ENCODE measurements around the gene PAX5.

Gene PAX5

DNA sequence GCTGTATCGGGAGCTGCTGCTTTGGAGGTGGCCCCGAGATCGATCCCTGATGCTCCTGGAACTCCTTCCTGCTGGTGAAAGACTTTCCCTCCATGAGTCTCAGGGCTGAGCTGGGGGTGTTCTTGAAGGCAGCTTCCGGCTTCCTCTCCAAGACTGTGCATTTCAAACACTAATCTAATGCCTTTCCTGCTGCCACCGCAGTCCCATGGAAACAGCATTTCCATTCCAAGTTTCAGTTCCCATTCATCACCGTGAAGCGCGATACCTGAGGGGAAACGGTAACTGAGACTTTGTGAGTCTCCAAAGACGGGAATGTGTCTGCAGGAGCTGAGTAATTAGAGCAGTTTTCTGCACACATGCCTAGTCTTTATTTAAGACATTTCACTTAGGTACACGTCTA lies 230.1 kb downstream of the PAX5 start:
- no peak for DNase-seq (ENCODE audit: low spot score)

DNA sequence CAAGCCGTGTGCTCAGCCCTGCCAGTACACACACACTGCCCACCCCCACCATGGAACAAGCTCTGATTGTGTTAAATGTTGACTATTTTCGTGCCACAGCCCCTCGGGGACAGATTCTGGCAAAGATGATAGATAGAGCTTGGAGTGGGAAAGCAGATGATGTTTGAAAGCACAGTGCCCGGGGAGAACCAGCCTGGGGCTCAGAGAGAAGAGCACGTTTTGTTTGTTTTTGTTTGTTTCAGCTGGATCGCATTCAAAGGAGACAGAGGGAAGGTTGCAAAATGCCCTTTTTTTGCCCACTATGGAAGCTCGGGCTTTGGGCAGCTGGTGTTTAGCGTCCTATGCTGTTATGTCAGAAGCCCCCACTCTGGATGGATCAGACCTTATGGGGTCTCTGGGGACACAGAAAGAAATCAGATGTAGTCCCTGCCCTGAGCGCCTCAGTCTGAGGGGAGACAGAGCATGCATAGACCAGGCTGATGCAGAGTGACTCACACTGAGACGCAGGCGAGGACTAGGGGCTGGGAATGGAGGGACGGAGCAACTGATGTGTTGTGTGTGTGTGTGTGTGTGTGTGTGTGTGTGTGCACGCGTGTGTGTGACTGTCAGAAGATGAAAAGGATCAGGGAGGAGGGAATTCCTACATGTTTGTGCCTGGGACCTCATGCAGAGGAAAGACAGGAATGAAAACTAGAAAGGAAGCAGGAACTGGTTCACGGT lies 231.7 kb downstream of the PAX5 start:
- DNase-seq (ENCODE audit: low spot score) = no peak

DNA sequence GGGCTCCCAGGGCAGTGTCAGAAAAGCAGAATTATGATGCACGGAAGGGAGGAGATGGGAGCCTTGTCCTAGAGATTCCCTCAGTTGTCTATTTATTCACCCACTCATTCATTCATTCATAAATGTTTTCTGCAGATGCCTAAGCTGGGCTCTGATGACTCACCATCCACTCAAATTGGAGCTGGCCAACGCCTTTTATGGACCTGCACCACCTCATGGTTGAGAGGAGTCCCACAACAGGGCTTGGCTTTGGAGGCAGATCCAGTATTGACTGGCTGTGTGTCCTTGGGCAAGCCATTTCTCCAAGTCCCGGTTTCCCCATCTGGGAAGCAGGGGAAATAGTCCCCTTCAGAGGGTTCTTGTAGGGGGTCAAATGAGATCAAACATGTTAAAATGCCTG lies 233.6 kb downstream of the PAX5 start:
- DNase-seq (ENCODE audit: low spot score) = no peak

DNA sequence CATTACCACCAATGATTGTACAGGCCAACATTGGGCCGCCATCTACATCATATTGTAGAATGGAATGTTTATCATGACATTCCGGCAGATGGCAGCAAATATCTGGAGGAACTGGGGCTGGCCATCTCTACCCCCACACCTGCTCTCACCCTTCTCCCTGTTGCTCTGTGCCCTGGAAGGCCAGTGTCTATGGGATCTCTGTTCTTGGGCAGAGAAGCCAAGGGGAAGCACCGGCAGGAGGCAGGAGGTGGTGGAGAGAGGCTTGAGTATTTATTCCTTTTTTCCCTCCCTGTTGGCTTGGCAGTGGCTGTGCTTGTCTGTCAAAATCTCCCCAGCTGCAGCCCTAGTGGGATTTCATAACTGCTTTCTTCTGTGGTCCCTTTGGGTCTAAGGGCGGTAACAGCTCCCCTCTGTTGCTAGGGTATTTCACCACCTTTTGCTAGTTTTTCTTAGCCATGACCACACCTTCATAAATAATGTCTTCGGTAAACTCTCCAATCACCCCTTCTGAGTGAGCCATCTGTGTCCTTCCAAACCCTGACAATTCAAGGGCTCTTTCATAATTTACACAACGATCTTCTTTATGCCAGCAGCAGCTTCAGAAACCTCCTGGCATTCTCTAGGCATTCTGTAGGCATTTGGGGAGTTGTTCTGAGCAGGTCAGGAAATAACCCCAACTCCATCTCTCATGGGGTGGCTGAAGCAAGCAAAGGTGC lies 235.6 kb downstream of the PAX5 start:
- no peak for DNase-seq (ENCODE audit: low spot score)

DNA sequence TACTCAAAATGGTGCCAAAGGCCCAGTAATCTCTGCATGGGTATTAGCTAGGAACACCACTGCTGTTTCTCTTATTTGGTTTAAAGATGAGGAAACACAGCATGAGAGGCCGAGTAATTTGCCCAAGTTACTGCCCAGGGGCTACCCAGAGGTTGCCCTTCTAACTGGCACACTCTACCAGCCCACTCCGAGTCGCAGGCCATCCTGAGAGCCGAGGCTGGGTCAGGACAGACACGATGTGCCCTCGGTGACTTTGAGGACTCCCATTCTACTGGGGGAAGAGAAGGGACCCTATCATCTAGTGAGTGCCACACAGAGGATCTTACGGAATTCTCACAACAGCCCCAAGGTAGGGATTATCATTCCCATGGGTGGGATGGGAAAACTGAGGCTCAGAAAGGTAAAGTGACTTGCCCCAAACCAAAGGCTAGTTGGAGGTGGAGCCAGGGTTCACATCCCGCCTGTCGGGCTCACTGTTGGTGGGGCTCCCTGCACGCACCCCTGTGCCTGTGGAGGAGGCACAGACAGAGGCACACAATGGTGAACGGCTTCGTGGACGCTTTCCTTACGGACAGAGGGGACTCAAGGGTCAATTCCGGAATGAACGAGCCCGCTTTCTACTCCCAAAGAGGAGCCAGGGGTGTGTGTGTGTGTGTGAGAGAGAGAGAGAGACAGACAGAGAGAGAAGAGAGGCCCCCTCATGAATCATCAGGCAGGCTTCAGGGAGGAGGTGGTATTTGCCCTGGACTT lies 236.4 kb downstream of the PAX5 start:
- no peak for DNase-seq (ENCODE audit: low spot score)

DNA sequence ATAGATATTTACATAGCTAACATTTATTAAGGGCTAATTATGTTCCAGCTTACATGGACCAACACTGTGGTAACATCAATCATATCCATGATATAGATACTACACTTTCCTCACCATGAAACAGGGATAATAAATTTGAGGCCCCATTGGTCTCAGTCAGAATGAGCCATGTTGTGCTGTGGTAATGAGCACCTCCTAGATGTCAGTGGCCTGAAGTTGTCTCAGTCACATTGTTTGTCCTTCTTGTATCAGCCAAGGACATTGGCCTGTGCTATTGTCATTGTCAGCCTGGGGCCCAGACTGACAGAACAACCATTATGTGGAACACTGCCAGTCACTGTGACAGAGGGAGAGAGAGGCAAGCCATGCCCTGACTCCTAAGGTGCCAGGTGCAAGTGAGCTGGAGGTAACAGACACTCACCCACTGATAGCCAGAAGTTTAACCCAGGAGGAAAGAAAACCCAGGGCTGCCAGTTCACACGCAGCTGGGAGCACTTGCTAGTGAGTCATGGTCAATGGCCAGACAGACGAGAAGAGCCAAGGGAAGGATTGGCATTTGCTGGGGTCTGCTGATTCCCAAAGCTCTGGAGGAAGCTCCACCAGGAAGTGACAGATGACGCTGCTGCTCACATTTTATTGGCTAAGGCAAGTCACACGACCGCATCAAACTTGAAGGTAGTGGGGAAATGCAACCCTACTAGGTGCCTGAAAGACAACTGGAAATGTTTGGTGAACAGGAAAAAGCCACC lies 237.2 kb downstream of the PAX5 start:
- DNase-seq (ENCODE audit: low spot score) = no peak

DNA sequence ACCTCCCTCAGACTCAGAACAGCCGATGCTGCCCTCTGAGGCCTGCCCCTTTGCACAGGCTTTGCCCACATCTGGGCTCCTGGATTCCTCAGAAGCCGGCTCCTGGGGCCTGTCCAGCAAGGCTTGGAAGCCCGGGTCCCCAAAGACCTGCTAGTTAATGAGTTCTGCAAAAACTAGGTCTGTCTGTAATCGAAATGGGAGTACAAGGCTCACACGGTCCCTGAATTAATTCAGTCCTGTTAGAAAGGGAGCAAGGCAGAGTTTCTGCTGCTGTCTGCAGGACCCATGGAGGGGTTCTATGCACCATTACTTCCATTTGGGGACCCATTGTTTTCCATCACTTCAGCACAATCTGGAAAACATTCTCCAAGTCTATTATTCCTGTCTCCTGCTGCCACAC lies 239.6 kb downstream of the PAX5 start:
- DNase-seq (ENCODE audit: low spot score) = no peak

DNA sequence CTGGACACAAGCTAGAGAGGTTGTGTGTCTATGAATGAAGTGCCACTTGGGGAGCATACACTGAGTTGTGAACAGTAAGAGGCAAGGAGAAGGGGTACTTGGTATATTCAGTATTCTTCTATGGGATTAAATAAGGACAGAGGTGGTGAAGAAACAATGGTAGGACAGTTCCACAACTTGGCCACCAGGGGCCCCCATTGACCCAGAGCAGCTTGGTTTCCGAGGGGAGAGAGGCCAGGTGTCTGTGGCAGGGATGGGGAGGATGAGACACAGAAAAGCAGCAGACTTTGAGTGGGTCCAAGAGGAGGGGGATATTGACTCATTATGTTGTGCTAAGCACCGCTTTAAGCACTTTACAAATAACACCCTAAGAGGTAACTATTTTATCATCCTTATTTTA lies 240.8 kb downstream of the PAX5 start:
- no peak for DNase-seq (ENCODE audit: low spot score)

DNA sequence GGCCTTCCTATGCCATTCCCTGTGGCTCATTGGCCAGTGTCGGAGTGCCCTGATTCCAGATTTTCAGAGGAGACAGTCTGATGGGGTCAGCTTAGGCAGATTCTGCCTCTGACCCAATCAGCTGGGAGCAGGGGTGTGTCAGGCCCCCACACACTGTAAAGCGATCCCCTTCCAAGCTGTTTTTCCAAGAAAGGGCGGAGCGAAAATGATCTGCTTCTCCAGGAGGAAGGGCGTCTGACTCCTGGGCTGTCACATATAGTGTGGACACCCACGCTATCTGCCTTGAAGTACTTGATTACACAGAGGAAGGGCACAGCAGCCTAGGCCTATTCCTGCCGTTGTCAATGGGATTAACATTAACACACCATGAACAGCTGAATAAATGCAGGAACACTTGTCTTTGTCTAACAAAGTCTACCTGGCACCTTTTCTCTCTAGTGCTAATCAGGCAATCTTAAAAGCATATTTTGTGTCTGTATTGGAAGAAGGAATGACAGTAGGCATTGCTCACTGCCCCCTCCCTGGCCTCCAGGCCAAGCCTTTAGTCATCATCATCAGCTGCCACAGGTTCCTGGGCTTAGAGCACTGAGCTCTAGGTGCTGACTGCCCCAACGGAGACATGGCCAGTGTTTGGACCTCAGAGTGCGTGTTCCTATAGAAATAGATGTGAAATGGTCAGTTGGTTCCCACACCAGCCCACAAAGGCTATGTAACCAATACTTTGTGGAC lies 242.7 kb downstream of the PAX5 start:
- DNase-seq (ENCODE audit: low spot score) = no peak

DNA sequence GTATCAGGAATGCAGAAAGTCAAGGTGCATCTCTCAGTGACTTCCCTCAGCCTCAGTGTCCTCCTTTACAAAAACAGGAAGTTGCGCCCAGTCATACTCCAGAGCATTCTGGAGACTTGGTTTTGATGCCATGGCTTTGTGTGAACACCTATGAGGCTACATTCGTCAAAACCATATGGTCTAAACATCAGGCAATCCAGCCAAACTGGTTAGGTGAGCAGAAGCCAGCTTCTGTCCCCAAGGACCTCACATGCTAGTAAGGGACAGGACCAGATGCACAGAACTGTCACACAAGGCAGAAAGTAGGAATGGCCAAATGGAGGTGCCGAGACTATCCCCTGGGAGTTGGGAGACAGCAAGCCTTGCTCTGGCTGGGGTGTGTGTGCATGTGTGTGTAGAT lies 244.2 kb downstream of the PAX5 start:
- DNase-seq (ENCODE audit: low spot score) = no peak

DNA sequence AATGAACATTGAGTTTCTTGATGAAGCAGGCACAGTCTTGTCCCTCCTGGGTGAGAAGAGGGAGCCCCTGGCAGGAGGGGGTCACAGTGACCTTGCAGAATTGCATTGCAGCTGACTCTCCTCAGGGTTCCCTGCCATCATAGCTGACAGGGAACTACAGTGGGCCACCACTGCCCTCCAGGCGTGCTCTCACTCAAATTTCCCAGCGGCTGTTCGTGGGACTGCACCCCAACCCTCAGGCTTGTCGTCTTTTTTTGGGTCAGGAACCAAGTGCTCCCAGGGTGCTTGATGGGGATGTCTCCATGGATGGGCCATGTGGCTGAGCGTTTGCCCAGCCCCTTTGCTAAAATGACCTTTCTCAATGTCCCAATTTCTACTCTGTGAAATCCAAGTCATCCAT lies 245.5 kb downstream of the PAX5 start:
- DNase-seq (ENCODE audit: low spot score) = no peak

DNA sequence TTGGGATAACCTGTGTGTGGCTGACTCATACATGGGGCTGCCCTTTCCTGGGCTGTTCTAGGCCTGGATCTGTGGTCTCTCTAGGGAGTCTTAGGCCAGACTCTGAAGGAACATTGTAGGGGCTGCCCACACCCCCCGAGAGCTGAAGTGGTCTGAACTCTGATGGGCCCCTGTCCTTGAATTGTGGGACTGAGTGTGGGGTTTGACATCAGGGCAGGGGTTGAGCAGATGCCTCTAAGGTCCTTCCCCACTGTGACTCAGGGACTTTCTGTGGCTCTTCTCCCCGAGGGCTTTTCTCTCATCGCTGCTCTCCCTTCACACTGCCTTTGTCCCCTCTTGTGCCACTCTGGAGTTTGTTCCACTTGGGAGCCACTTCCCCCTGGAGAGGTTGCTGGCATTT lies 246.4 kb downstream of the PAX5 start:
- DNase-seq (ENCODE audit: low spot score) = no peak

All from hepatic stellate cell (primary cell).